Measurements from ENCODE around the gene ZNF804B.

Gene ZNF804B

GRCh38 chr7:89311886-89312285 is 552.4 kb downstream of the ZNF804B start:
- no peak for TF ChIP-seq CTCF (IDR thresholded peaks at IDR 0.05)
- no peak for TF ChIP-seq ZFX (IDR thresholded peaks at IDR 0.05; ENCODE audit: borderline replicate concordance)
- H3K27ac ChIP-seq: no peak overlapping the region

GRCh38 chr7:89312551-89312950 is 553.1 kb downstream of the ZNF804B start:
- TF ChIP-seq CTCF (IDR thresholded peaks at IDR 0.05): no peak
- no peak for TF ChIP-seq ZFX (IDR thresholded peaks at IDR 0.05; ENCODE audit: borderline replicate concordance)

GRCh38 chr7:89316584-89317251 is 557.2 kb downstream of the ZNF804B start:
- no peak overlapping the region for H3K27ac ChIP-seq
- no peak for TF ChIP-seq CTCF (IDR thresholded peaks at IDR 0.05)
- no peak for TF ChIP-seq ZFX (IDR thresholded peaks at IDR 0.05; ENCODE audit: borderline replicate concordance)

More at GRCh38 chr7:89312551-89312950, 553.1 kb downstream of the ZNF804B start:
- H3K27ac ChIP-seq: no peak overlapping the region

- TF ChIP-seq ZFX (IDR thresholded peaks at IDR 0.05; ENCODE audit: borderline replicate concordance): no peak
- no peak for TF ChIP-seq CTCF (IDR thresholded peaks at IDR 0.05)
- no peak overlapping the region for H3K27ac ChIP-seq
Observed at GRCh38 chr7:89332026-89332425, 572.5 kb downstream of the ZNF804B start.

GRCh38 chr7:89334797-89335196 is 575.3 kb downstream of the ZNF804B start:
- TF ChIP-seq ZFX (IDR thresholded peaks at IDR 0.05; ENCODE audit: borderline replicate concordance) (no peak), CTCF (IDR thresholded peaks at IDR 0.05) (peak; percentile 29; the same call in 1 of the 2 replicates)
- H3K27ac ChIP-seq: no peak overlapping the region

- TF ChIP-seq ZFX (IDR thresholded peaks at IDR 0.05; ENCODE audit: borderline replicate concordance) (no peak), CTCF (IDR thresholded peaks at IDR 0.05) (no peak)
- no peak overlapping the region for H3K27ac ChIP-seq
Observed at GRCh38 chr7:89335490-89335889, 576.0 kb downstream of the ZNF804B start.

- no peak for TF ChIP-seq ZFX (IDR thresholded peaks at IDR 0.05; ENCODE audit: borderline replicate concordance)
- TF ChIP-seq CTCF (IDR thresholded peaks at IDR 0.05): no peak
- no peak overlapping the region for H3K27ac ChIP-seq
Observed at GRCh38 chr7:89336121-89336520, 576.6 kb downstream of the ZNF804B start.

Measured in 22Rv1 (cell line).